Hair follicle dermal papilla cell (primary cell): ENCODE data around the gene ZFR2. TPM values are rescaled to one million over a fixed set of nuclear protein-coding genes. Genes with fewer than 3 reads are reported as not detected.

ENCODE experiments used
- small RNA-seq: library from RNA; depleted of rRNA; stranded (forward); fragments of <200 nt; gene quantifications from one replicate; pipeline ENCODE3, GENCODE V24; 2012
- total RNA-seq: library from RNA; depleted of rRNA; stranded (reverse); fragments of >200 nt; gene quantifications from 2 replicates; pipeline ENCODE4 v1.2.3, GENCODE V29; 2012

Gene ZFR2
- total RNA-seq: under 0.01 TPM in 1 of 2 replicates, not detected in the other

DNA sequence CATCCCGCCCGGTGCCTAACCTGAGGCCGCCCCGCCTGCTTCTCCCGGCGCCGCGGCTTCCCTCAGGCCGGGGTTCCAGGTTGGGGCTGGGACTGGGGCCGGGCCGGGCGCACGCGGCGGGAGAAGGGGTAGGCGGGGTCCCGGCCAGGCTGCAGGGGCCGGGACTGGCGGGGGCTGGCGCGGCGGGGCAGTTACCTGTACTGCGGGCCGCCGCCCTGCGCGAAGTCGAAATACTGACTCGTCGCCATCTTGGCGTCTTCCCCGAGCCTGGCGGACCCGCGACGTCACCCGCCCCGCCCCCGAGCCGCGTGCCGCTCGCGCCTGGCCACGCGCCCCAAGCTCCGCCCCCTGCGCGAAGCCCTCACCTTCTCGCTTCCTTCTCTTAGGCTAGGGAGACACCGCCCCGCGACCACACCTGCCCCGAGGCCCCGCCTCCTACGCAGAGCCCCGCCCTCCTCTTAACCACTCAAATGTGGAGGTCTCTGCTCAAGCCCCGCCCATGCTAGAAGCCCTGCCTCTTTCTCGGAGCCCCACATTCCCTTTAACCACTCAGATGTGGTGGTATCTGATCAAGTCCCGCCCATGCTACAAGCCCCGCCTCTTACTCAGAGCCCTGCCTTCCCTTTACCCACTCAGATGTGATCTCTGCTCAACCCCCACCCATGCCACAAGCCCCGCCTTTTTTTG, at the start of gene ZFR2:
Gene ZFR2, minus strand, starts transcription at position 269 of the 687 bp plus-strand sequence. Its CDS starts 21 bp downstream, at position 248.

DNA sequence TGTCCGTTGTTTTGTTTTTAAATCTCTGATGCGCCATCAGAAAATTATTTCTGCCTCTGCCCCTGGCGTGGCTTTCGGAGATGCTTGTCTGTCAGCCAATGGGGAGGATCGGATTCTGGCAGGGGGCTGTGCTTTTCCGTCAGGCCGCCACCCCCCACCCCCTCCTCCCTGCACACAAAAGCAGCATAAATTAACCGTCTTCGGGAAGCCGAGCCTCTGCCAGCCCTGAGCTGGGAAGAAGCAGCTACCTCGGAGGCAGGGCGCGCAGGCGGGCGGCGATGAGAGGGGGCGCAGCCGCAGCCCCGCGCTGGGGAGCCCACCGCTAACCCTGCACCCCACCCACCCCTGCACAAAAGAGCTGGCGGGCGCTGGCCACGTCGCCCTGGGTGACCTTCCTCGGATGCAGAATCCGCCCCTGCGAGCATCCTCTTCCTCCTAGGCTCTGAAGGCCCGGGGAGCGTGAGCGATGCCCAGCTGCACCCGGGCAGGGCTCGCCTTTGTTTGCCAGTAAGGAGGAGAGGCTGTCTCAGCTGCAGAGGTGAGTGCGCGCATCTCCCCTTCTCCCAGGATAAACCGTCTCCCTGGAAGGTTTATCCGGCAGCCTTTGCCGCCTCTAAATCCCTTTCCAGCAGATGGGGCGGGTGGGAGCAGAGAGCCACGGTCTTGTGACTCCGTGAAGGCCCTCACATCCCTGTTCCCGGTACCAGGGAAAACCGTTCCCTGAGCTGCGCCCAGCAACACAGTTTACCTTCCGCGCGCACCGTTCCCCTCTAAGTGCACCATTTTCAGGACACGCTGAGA, 11.8 kb upstream of the ZFR2 start, which contains the start of gene ATCAY:
Gene ATCAY, plus strand, starts transcription at position 215 of the 801 bp plus-strand sequence. CDS start 5,083 bp downstream, outside the sequence.

DNA sequence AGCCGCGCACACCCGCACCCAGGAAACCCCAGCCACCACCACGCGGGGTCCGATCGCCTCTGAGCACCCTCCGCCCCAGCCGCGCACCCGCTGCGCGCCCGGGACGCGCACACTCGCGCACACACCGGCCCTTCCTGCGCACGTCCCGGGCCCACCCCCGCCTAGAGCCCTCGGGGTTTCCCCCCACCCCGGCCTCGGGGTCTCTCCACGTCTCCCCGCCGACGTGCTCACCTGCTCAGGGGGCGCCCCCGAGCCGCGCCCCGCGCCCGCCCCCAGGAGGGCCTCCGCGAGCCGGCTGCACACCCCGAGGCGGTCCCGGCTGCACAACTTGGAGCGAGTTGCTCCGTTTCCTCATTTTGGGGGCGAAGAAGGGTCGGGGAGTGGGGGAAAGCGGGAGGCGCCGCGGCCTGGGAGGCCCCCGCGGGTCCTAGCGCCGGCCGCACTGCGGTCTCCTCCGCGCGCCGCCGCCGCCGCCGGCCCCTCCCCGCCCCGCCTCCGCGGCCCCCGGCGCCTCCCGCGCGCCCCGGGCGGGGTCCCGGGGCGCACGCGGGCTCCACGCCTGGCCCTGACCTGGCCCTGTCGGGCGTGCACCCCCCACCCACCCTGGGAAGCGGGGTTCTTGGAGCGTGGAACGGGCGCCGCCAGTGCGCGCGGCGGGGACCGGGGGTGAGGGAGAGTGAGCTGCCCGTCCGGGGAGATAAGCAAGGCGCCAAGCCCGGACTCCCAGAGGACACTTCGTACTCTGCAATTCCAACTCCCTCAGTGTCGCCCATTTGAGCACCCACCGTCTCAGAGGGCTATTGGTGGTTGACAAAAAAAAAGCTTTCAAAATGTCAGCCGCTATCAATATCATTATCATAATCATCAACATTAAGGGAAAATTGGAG, 82.7 kb downstream of the ZFR2 start, which contains the start of gene MATK:
Gene MATK, minus strand, starts transcription at position 444 of the 887 bp plus-strand sequence. CDS start 1,246 bp downstream, outside the sequence.

DNA sequence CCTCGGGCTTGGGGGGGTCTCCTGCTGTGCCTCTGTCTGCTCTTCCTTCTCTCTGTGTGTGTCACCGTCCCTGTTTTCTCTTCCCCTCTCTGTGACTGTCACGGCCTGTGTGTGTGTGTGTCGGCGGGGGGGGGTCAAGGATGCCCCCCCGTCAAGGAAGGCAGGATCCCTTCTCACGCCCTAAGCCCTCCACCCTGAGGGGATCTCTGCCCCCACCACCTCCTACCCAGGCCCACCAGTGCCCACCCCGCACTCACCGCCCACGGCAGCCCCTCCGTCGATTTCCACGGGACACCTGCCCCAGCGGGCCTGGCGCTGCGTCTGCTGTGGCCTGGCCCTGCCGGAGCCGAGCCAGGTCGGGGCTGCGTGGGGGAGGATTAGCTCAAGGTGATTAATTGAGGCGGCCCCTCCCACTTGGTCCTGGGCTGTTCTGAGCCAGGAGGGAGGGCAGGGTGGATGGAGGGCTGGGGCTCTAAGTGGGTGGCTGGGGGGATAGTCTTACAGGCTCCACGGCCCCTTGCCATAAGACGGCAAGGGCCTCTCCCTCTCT, 96.9 kb downstream of the ZFR2 start, which contains the start of gene RAX2:
Gene RAX2, minus strand, starts transcription at position 323 of the 550 bp plus-strand sequence. CDS start 486 bp downstream, outside the sequence.

DNA sequence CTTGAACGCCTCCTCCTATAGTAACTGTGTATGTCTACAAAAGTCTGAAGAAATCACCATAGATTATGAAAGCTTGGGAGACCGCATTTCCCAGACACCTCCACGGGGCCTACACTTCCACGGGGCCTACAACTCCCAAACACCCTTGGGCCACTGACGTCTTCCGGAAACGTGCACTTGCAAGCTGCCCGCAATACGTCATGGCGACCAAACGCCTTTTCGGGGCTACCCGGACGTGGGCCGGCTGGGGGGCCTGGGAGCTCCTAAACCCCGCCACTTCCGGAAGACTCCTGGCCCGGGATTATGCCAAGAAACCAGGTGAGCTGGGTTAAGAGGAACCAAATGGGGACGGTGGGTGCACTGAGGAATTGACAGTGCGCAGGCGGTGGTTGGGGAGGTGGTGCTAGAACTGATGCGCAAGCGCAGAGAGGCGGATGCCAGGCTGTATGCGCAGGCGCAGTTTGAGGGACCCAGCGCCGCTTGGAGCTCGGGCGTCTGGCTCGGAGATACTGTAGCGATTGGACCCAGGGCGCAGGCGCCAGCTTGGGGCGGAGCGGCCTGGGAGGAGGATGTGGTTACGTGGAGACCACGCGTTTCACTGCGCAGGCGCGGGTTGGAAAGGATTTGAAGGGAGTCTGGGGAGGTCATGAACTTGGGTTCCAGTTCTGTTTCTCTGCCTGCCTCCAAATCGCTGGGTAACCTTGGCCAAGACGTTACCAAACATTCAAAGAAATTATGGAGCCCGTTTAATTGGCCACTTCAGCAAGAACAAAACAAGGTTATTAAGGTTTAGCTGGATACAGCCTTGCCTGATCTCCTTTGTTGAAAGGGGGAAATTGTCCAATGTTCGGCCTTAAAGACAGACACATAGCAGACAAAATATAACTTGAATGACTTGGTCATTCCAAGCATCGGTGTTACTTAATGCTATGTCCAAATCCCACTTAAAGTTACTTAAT, 106.1 kb downstream of the ZFR2 start, which contains the start of gene MRPL54:
Gene MRPL54, plus strand, starts transcription at position 182 of the 959 bp plus-strand sequence. Its CDS starts 19 bp downstream, at position 201.

DNA sequence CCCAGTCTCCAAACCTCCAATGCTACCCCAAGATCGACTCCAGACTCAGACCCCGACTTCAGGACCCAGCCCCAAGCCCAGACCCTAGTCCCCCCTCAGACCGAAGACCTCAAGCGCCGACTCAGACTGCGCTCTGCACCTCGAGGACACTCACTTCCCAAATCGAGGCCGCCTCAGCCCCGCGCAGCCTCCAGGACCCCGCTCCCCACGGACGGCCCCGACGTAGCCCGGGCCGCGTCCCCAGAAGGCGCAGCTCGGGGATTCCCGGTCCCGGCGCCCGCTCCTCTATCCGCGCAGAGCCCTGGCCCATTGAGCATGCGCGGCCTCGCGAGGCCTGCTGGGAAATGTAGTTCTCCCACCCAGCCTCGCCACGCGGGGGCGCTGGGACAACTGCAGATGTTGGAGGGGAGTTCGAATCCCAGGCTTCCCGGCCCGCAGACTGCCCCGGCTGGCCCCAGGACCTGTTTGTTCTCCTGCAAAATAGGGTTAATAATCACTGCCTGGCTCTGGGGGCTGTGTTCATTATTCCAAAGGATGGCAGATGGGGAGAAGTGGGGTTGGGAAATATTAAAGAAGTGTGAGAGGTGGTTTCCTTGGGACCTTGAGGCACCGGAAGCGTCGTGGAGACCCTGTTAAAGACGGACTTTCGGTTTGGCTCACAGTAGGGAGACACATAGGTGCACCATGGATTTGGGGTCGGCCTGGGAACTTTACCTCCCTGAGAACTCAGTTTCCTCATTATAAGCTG, 107.3 kb downstream of the ZFR2 start, which contains the start of gene APBA3:
Gene APBA3, minus strand, starts transcription at position 311 of the 748 bp plus-strand sequence. CDS start 1,428 bp downstream, outside the sequence.

Small RNA genes within 50 kb of the gene (small RNA-seq; reads per million reads assigned to genes)
- gene AC005777.1: not detected

Other genes starting within 250 kb of the ZFR2 start
- gene CACTIN, start 242.2 kb downstream of the ZFR2 start, total RNA-seq: 28.4 and 30.0 TPM in 2 replicates
- gene PIP5K1C, start 168.6 kb downstream of the ZFR2 start, total RNA-seq: 42.3 and 43.3 TPM in 2 replicates
- not detected in 2 replicates for gene TJP3, start 160.7 kb downstream of the ZFR2 start, total RNA-seq
- 22.1 and 22.5 TPM in 2 replicates for gene APBA3, start 107.3 kb downstream of the ZFR2 start, total RNA-seq
- 21.1 and 38.6 TPM in 2 replicates for gene MRPL54, start 106.4 kb downstream of the ZFR2 start, total RNA-seq
- gene RAX2, start 96.8 kb downstream of the ZFR2 start, total RNA-seq: not detected in 2 replicates
- not detected in 2 replicates for gene MATK, start 82.7 kb downstream of the ZFR2 start, total RNA-seq
- gene ATCAY, start 11.6 kb upstream of the ZFR2 start, total RNA-seq: not detected in 2 replicates
- gene NMRK2, start 64.0 kb upstream of the ZFR2 start, total RNA-seq: not detected in 2 replicates
- 183 and 257 TPM in 2 replicates for gene DAPK3, start 102.1 kb upstream of the ZFR2 start, total RNA-seq
- 3,111 and 3,559 TPM in 2 replicates for gene EEF2, start 116.4 kb upstream of the ZFR2 start, total RNA-seq
- 22.0 and 25.2 TPM in 2 replicates for gene PIAS4, start 138.7 kb upstream of the ZFR2 start, total RNA-seq
- gene ZBTB7A, start 197.9 kb upstream of the ZFR2 start, total RNA-seq: 53.7 and 60.8 TPM in 2 replicates